ENCODE data around the gene CCDC183.
"Not testable (repeated sequence)": the region's sequence is repeated elsewhere in the genome, so short reads cannot be mapped to it uniquely, and the experiment has no call there.

CCDC183 gene

GRCh38 chr9:136754059-136754572 lies 42.0 kb upstream of the CCDC183 start:
- Histone ChIP-seq H3K36me3 (ENCODE audit: control insufficient read depth in 1 of 2, insufficient read depth in 2 of 2, low read length in 2 of 2) (no peaks in the 10 kb centered on the region), H3K4me1 (ENCODE audit: control insufficient read depth in 1 of 2, insufficient read depth in 2 of 2, low read length in 2 of 2) (peaks cover 0 to 2% of the 10 kb centered on the region in 2 donors), H3K9ac (ENCODE audit: low read depth in 1 of 2, low read length in 2 of 2) (no peak overlapping the region), H3K27me3 (ENCODE audit: control insufficient read depth in 1 of 2, insufficient read depth in 2 of 2, low read length in 2 of 2) (no peaks in the 10 kb centered on the region), H3K9me3 (ENCODE audit: control insufficient read depth in 1 of 2, low read length in 2 of 2) (peaks cover 7 to 12% of the 10 kb centered on the region in 2 donors), H3K4me3 (ENCODE audit: low read depth in 1 of 2, low read length in 2 of 2) (no peak overlapping the region), H3K27ac (ENCODE audit: low read depth, low read length) (no peak overlapping the region)

- Histone ChIP-seq H3K4me1 (ENCODE audit: control insufficient read depth in 1 of 2, insufficient read depth in 2 of 2, low read length in 2 of 2) (no peaks in the 10 kb centered on the region), H3K27me3 (ENCODE audit: control insufficient read depth in 1 of 2, insufficient read depth in 2 of 2, low read length in 2 of 2) (no peaks in the 10 kb centered on the region), H3K36me3 (ENCODE audit: control insufficient read depth in 1 of 2, insufficient read depth in 2 of 2, low read length in 2 of 2) (no peaks in the 10 kb centered on the region), H3K9ac (ENCODE audit: low read depth in 1 of 2, low read length in 2 of 2) (no peak overlapping the region), H3K9me3 (ENCODE audit: control insufficient read depth in 1 of 2, low read length in 2 of 2) (peaks cover 7 to 12% of the 10 kb centered on the region in 2 donors), H3K27ac (ENCODE audit: low read depth, low read length) (no peak overlapping the region), H3K4me3 (ENCODE audit: low read depth in 1 of 2, low read length in 2 of 2) (no peak overlapping the region)
Observed at GRCh38 chr9:136754626-136755301, 41.4 kb upstream of the CCDC183 start.

- H3K4me1 ChIP-seq (ENCODE audit: control insufficient read depth in 1 of 2, insufficient read depth in 2 of 2, low read length in 2 of 2); H3K27ac ChIP-seq (ENCODE audit: low read depth, low read length); H3K9ac ChIP-seq (ENCODE audit: low read depth in 1 of 2, low read length in 2 of 2): not testable (repeated sequence)
Observed at GRCh38 chr9:136755302-136756133, 40.6 kb upstream of the CCDC183 start.

GRCh38 chr9:136756134-136756438 lies 40.1 kb upstream of the CCDC183 start:
- Histone ChIP-seq H3K27ac (ENCODE audit: low read depth, low read length) (no peak overlapping the region), H3K4me1 (ENCODE audit: control insufficient read depth in 1 of 2, insufficient read depth in 2 of 2, low read length in 2 of 2) (peaks cover 0 to 5% of the 10 kb centered on the region in 2 donors)

More at GRCh38 chr9:136755302-136756133, 40.6 kb upstream of the CCDC183 start:
- not testable (repeated sequence) for H3K27me3 ChIP-seq (ENCODE audit: control insufficient read depth in 1 of 2, insufficient read depth in 2 of 2, low read length in 2 of 2); H3K36me3 ChIP-seq (ENCODE audit: control insufficient read depth in 1 of 2, insufficient read depth in 2 of 2, low read length in 2 of 2); H3K4me3 ChIP-seq (ENCODE audit: low read depth in 1 of 2, low read length in 2 of 2)
- peaks cover 7 to 12% of the 10 kb centered on the region in 2 donors for H3K9me3 ChIP-seq (ENCODE audit: control insufficient read depth in 1 of 2, low read length in 2 of 2)

GRCh38 chr9:136756836-136757235 lies 39.3 kb upstream of the CCDC183 start:
- Histone ChIP-seq H3K4me1 (ENCODE audit: control insufficient read depth in 1 of 2, insufficient read depth in 2 of 2, low read length in 2 of 2) (peaks cover 0 to 5% of the 10 kb centered on the region in 2 donors), H3K4me3 (ENCODE audit: low read depth in 1 of 2, low read length in 2 of 2) (no peak overlapping the region), H3K9ac (ENCODE audit: low read depth in 1 of 2, low read length in 2 of 2) (no peak overlapping the region), H3K27me3 (ENCODE audit: control insufficient read depth in 1 of 2, insufficient read depth in 2 of 2, low read length in 2 of 2) (peaks cover 0 to 5% of the 10 kb centered on the region in 2 donors), H3K27ac (ENCODE audit: low read depth, low read length) (no peak overlapping the region), H3K36me3 (ENCODE audit: control insufficient read depth in 1 of 2, insufficient read depth in 2 of 2, low read length in 2 of 2) (no peaks in the 10 kb centered on the region), H3K9me3 (ENCODE audit: control insufficient read depth in 1 of 2, low read length in 2 of 2) (peaks cover 5 to 6% of the 10 kb centered on the region in 2 donors)

More at GRCh38 chr9:136756134-136756438, 40.1 kb upstream of the CCDC183 start:
- no peaks in the 10 kb centered on the region for H3K36me3 ChIP-seq (ENCODE audit: control insufficient read depth in 1 of 2, insufficient read depth in 2 of 2, low read length in 2 of 2)
- H3K27me3 ChIP-seq (ENCODE audit: control insufficient read depth in 1 of 2, insufficient read depth in 2 of 2, low read length in 2 of 2), result peaks cover 0 to 5% of the 10 kb centered on the region in 2 donors
- no peak overlapping the region for H3K9ac ChIP-seq (ENCODE audit: low read depth in 1 of 2, low read length in 2 of 2)
- H3K9me3 ChIP-seq (ENCODE audit: control insufficient read depth in 1 of 2, low read length in 2 of 2), result peaks cover 7 to 12% of the 10 kb centered on the region in 2 donors
- H3K4me3 ChIP-seq (ENCODE audit: low read depth in 1 of 2, low read length in 2 of 2), result no peak overlapping the region

GRCh38 chr9:136757328-136757727 lies 38.8 kb upstream of the CCDC183 start:
- peaks cover 0 to 5% of the 10 kb centered on the region in 2 donors for H3K4me1 ChIP-seq (ENCODE audit: control insufficient read depth in 1 of 2, insufficient read depth in 2 of 2, low read length in 2 of 2)
- peaks cover 0 to 5% of the 10 kb centered on the region in 2 donors for H3K27me3 ChIP-seq (ENCODE audit: control insufficient read depth in 1 of 2, insufficient read depth in 2 of 2, low read length in 2 of 2)
- H3K27ac ChIP-seq (ENCODE audit: low read depth, low read length), result no peak overlapping the region
- no peak overlapping the region for H3K4me3 ChIP-seq (ENCODE audit: low read depth in 1 of 2, low read length in 2 of 2)
- no peak overlapping the region for H3K9ac ChIP-seq (ENCODE audit: low read depth in 1 of 2, low read length in 2 of 2)
- H3K9me3 ChIP-seq (ENCODE audit: control insufficient read depth in 1 of 2, low read length in 2 of 2), result peaks cover 1 to 4% of the 10 kb centered on the region in 2 donors
- H3K36me3 ChIP-seq (ENCODE audit: control insufficient read depth in 1 of 2, insufficient read depth in 2 of 2, low read length in 2 of 2), result no peaks in the 10 kb centered on the region

GRCh38 chr9:136757751-136758140 lies 38.4 kb upstream of the CCDC183 start:
- H3K36me3 ChIP-seq (ENCODE audit: control insufficient read depth in 1 of 2, insufficient read depth in 2 of 2, low read length in 2 of 2), result no peaks in the 10 kb centered on the region
- H3K27me3 ChIP-seq (ENCODE audit: control insufficient read depth in 1 of 2, insufficient read depth in 2 of 2, low read length in 2 of 2), result peaks cover 0 to 5% of the 10 kb centered on the region in 2 donors
- no peak overlapping the region for H3K27ac ChIP-seq (ENCODE audit: low read depth, low read length)
- peaks cover 0 to 4% of the 10 kb centered on the region in 2 donors for H3K9me3 ChIP-seq (ENCODE audit: control insufficient read depth in 1 of 2, low read length in 2 of 2)
- peaks cover 0 to 5% of the 10 kb centered on the region in 2 donors for H3K4me1 ChIP-seq (ENCODE audit: control insufficient read depth in 1 of 2, insufficient read depth in 2 of 2, low read length in 2 of 2)
- no peak overlapping the region for H3K9ac ChIP-seq (ENCODE audit: low read depth in 1 of 2, low read length in 2 of 2)
- no peak overlapping the region for H3K4me3 ChIP-seq (ENCODE audit: low read depth in 1 of 2, low read length in 2 of 2)

- H3K27ac ChIP-seq (ENCODE audit: low read depth, low read length), result no peak overlapping the region
- peaks cover 0 to 4% of the 10 kb centered on the region in 2 donors for H3K9me3 ChIP-seq (ENCODE audit: control insufficient read depth in 1 of 2, low read length in 2 of 2)
- H3K4me1 ChIP-seq (ENCODE audit: control insufficient read depth in 1 of 2, insufficient read depth in 2 of 2, low read length in 2 of 2), result peaks cover 0 to 5% of the 10 kb centered on the region in 2 donors
- peaks cover 0 to 10% of the 10 kb centered on the region in 2 donors for H3K27me3 ChIP-seq (ENCODE audit: control insufficient read depth in 1 of 2, insufficient read depth in 2 of 2, low read length in 2 of 2)
- H3K36me3 ChIP-seq (ENCODE audit: control insufficient read depth in 1 of 2, insufficient read depth in 2 of 2, low read length in 2 of 2), result no peaks in the 10 kb centered on the region
- no peak overlapping the region for H3K4me3 ChIP-seq (ENCODE audit: low read depth in 1 of 2, low read length in 2 of 2)
- H3K9ac ChIP-seq (ENCODE audit: low read depth in 1 of 2, low read length in 2 of 2), result no peak overlapping the region
Observed at GRCh38 chr9:136759001-136759400, 37.1 kb upstream of the CCDC183 start.

GRCh38 chr9:136759436-136760325 lies 36.5 kb upstream of the CCDC183 start:
- H3K27me3 ChIP-seq (ENCODE audit: control insufficient read depth in 1 of 2, insufficient read depth in 2 of 2, low read length in 2 of 2), result peaks cover 0 to 15% of the 10 kb centered on the region in 2 donors
- H3K4me1 ChIP-seq (ENCODE audit: control insufficient read depth in 1 of 2, insufficient read depth in 2 of 2, low read length in 2 of 2), result peaks cover 0 to 5% of the 10 kb centered on the region in 2 donors

More at GRCh38 chr9:136759436-136760325, 36.5 kb upstream of the CCDC183 start:
- Histone ChIP-seq H3K36me3 (ENCODE audit: control insufficient read depth in 1 of 2, insufficient read depth in 2 of 2, low read length in 2 of 2) (no peaks in the 10 kb centered on the region), H3K27ac (ENCODE audit: low read depth, low read length) (no peak overlapping the region), H3K9me3 (ENCODE audit: control insufficient read depth in 1 of 2, low read length in 2 of 2) (peaks cover 0 to 4% of the 10 kb centered on the region in 2 donors), H3K9ac (ENCODE audit: low read depth in 1 of 2, low read length in 2 of 2) (no peak overlapping the region), H3K4me3 (ENCODE audit: low read depth in 1 of 2, low read length in 2 of 2) (no peak overlapping the region)

All from duodenal mucosa (tissue), 2 donors.